Measurements from ENCODE around the gene MT1M.
"Not testable (repeated sequence)": the region's sequence is repeated elsewhere in the genome, so short reads cannot be mapped to it uniquely, and the experiment has no call there.

Gene MT1M

DNA sequence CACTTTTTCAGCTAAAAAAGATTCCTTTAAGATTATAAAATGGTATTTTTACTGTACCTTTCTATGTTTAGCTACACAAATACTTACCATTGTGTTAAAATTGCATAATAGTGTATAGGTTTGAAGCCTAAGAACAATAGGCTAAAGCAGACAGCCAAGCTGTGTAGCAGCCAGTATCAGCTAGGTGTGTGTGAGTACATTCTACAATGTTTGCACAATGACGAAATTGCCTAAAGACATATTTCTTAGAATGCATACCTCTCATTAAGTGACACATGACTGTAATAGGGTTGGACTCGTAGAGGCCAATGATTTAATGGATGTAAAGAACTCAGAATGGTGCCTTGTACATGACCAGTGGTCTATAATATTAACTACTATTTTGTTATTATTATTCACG, 17.4 kb downstream of the MT1M start:
- no peak for DNase-seq (ENCODE audit: low read depth in 3 of 3)

DNA sequence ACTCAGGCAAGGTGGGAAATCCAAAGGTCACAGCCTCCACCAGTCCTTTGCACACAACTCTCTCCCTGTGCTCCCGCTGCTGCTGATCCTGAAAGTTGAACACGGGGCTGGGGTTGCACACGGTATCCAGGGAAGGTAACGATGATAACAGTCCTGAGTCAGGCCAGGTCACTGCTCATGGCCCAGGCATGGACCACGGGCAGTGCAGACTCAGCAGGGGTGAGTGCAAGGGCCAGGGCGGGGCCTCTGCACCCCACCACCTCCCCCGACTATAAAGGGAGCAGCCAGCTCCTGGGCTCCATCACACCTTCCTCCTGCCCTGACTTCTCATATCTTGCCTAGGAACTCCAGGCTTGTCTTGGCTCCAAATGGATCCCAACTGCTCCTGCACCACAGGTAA, 19.1 kb downstream of the MT1M start, which contains the start of gene MT1B:
Gene MT1B (plus strand): TSS at position 301 of the 400 bp plus-strand sequence. CDS start 68 bp downstream, at position 369.
- no peak for DNase-seq (ENCODE audit: low read depth in 3 of 3)

DNA sequence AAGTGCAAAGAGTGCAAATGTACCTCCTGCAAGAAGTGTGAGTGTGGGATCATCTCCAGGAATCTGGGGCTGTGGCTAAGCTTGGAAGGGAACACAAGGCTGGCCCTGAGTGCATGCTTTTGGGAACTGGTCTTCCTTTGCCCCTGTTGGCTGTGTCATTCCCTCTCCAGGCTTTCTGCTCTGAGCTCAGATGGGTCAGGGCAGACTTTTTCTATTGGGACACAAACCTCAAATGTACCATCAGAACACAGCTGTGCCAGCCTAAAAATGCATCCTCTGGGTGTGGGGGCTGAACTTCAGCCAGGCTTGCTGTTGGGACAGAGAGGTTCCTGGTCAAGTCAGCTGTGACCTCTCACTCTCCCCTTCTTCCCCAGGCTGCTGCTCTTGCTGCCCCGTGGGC, 20.1 kb downstream of the MT1M start:
- no peak for DNase-seq (ENCODE audit: low read depth in 3 of 3)

DNA sequence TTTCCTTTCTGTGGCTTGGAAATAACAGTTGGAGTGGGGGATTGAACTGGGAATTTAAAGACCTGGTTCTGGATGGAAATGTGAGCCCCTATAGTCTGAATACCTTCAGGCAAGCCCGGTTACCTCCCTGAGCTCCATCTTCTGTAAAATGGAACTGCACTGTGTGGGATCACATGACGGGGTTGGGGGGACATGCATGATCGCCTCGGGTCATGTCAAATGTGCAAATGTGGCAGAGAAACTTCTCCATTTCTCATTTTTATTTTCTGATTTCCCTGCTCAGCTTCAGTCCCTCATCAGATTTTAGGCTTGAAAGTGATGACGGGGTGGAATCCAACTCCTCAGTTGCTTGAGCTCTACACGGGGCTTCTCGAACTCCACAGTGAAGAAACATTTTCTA, 20.8 kb downstream of the MT1M start:
- DNase-seq (ENCODE audit: low read depth in 3 of 3) = no peak

DNA sequence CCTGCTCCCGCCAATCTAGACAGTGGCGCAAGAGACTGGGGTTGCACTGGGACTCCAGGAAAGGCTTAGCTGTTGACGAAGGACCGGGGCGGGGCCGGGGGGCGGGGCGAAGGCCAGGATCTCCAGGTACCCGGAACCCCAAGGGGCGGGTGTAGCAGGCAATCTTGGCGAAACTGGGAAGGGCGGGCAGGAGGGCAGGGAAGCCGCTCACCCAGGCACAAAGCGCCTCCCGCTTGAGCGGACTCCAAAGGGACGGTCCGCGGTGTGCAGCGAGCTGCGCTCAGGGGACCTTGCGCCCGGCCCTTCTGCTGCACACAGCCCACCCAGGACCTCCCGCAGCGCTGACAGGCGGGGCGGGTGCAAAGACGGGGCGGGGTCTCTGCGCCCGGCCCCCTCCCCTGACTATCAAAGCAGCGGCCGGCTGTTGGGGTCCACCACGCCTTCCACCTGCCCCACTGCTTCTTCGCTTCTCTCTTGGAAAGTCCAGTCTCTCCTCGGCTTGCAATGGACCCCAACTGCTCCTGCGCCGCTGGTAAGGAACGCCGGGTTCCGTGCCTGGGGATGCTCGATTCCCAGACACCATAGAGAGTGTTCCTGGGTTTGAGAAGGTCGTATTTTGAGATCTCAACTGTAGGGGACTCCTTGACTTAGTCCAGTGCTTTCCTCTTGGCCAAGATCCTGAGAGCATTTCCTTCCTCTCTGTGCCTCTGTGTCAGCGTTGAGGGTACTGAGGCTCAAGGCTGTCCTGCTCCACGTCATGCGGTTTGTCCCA, 25.3 kb downstream of the MT1M start, which contains the start of gene MT1F:
Gene MT1F (plus strand): TSS at position 405 of the 772 bp plus-strand sequence. CDS start 100 bp downstream, at position 505.
- DNase-seq (ENCODE audit: low read depth in 3 of 3) = peak; percentile 50 to 81 (median 52)

DNA sequence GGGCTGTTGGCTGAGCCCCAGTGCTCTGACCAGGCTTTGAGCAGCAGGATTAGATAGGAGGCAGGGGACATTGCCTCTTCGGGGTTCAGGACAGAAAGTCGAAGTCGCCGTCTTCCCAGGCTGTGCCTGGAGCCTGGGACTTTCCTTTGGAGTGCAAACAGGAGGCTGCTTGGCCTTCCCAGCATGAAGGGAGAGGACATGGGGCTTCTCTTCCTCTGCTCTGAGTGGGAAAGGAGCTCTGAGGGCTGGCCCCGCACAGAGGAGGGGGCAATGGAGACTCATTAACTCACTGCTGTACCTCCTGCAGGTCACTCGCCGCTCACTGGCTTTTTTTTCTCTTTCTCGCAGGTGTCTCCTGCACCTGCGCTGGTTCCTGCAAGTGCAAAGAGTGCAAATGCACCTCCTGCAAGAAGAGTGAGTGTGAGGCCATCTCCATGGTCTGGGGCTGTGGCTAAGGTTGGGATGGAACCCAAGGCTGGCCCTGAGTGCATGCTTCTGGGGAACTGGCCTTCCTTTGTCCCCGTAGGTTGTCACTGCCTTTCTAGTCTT, 25.9 kb downstream of the MT1M start:
- no peak for DNase-seq (ENCODE audit: low read depth in 3 of 3)

DNA sequence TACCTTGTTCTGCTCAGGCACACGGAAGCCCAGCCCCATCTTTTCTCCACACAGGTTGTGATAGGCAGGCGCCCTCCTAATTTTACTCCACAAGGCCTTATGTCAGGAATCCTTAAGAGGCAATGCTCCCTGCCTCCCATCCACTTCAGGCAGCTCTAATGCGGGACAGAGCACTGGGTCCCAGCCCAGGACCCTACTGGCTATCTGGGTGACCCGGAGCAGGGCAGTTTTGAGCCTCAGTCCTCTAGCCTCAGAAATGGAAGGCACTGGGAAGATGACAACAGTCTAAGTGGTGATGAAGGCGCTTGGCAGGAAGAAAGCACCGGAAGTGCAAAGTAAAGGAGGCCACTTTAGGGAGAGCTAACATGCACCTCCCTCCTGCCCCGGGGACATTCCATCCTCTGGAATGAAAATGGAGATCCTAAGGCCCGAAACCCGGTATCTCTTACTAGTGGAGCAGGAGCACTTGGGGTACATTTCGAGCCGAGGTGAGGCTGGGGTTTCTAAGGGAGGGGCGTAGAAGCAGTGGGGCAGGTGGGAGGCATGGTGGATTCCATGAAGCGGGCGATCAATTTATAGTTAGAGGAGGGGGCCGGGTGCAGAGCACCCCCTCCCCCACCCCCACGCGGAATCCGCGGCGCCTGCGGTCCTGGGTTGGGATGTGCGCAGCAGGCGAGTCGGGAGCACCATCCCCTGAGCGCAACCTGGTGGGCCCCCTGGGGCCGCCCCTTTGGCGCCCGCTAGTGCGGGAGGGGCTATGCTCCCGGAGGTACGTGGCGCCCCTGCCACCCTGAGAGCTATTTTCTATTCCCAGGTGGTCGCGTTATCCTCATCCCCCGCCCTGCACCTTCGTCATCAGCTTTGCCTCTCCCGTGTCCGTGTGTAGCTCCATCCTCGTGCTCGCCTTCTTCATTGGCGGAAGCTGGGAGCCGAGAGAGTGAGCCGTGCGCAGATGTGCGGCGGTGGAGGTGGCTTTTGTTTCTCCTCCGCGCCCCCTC, 30.2 kb downstream of the MT1M start:
- peak in 1 of 3 experiments; percentile 41 for DNase-seq (ENCODE audit: low read depth in 3 of 3)

DNA sequence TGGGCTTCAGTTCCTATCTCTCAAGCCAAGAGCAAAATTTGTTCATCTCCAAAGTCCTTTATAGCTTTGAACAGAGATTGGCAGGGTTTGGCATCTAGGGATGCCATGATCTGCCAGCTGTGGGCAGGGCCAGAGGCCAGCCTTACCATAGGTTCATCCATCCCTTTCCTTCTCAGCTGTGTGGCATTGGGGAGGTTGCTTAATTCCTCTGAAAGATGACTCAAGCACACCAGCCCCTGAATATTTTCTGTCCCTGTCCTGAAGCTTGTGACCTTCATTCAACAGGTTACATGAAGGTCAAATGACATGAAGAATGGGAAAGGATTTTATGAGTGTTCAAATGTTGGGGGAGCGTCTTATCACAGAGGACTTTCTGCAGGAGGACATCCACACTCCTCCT, 32.0 kb downstream of the MT1M start:
- no peak for DNase-seq (ENCODE audit: low read depth in 3 of 3)

DNA sequence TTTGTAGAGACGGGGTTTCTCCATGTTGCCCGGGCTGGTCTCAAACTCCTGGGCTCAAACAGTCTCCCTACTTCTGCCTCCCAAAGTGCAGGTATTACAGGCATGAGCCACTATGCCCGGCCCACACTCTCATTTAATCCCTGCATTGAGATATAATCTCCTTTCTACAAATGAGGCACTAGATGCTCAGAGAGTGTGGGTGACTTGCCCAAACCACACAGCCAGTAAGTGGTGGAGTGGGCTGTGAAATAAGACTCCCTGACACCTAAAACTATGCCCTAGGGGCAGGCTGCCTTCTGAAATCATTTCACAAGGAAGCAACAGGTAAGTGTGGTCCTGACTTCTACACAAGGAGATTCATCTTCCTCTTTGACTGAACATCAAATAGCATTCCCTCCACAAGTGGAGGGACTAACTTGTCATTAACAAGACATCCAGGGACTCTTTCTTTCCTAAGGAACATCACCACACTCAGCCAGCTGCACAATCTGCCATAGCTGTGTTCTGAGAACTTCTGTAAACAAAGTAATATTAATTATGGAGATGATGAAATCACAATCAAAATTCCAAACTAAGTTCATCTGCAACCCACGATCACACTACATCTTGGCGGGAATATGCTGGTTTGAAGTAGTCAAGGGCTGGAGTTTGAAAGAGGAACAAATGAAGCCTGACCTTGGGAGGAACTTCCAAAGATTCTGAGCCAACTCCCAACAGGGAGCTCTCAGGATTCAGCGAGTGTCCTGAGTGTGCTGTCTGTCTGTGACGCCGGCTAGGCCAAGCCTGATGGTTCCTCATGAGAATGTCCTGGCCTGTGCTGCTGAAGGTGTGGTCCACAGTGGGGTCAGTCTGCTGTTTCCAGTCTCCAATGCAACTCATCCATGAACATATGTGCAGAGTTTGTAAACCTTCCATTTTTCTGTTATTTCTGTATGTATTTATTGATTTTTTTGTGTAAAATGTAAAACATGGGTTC, 33.1 kb downstream of the MT1M start:
- DNase-seq (ENCODE audit: low read depth in 3 of 3) = not testable (repeated sequence)

DNA sequence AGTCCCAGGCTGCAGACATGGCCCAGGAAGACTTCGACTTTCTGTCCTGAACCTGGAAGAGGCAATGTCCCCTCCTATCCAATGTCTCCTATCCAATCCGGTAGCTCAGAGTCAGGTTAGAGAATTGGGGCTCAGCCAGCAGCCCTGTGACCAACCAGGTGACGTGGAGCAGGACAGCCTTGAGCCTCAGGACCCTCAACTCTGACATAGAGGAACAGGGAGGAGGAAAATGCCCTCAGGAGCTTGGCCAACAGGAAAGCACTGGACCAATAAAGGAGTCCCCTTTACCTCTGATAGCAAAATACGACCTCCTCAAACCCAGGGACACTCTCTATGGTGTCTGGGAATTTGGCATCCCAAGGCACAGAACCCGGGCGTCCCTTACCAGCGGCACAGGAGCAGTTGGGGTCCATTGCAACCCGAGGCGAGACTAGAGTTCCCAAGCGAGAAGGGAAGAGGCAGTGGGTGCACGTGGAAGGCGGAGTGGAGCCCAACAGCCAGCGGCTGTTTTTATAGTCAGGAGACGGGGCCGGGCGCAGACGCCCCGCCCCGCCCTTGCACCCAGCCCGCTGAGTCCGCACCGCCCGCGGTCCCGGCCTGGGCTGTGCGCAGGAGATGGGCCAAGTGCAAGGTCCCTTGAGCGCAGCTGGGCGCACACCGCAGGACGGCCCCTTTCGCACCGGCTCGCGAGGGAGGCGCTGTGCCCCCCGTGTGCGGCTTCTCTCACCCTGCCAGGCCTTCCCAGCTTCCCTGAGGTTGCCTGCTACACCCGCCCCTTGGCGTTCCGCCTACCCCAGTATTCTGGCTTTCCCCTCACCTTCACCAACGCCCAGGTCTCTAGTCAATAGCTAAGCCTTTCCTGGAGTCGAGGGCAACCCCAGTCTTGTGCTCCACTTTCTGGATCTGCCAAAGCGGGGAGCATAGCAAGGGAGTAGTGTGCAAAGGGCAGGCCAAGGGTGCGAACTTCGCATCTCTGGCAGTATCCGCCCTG, 35.4 kb downstream of the MT1M start, which contains the start of gene MT1G:
Gene MT1G (minus strand): TSS at position 485 of the 991 bp plus-strand sequence. CDS start 72 bp downstream, at position 413.
- peak in 1 of 3 experiments; percentile 29 for DNase-seq (ENCODE audit: low read depth in 3 of 3)

DNA sequence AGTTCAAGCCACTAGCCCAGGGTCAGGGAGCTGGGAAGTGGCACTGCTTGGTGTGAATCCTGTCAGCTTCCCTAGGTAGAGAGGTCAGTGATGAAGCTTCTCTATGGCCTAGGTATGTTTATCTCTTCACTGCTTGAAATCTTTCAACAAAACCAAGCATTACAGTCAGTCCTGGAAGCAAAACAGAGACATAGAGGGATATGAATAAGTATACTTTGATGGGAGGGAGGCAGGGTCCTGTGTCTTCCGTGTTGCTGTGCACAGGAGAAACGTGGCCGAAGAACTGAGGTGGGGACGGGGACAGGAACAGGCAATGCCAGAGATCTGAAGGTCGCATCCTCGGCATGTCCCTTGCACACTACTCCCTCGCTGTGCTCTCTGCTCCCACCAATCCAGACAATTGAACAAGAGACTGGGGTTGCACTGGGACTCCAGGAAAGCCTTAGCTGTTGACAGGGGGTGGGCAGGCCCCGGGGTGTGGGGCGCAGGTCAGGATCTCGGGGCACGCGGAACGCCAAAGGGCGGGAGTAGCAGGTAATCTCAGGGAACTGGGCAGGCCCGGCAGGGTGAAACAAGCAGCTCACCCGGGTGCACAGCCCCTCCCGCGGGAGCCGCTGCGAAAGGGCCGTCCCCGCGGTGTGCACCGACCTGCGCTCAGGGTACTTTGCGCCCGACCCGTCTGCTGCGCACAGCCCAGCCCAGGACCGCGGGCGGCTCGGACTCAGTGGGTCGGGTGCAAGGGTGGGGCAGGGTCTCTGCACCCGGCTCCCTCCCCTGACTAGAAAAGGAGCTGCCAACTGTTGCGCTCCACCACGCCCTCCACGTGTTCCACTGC, 36.8 kb downstream of the MT1M start, which contains the start of gene MT1H:
Gene MT1H (plus strand): TSS at position 810 of the 835 bp plus-strand sequence. CDS start 71 bp downstream, outside the sequence.
- no peak for DNase-seq (ENCODE audit: low read depth in 3 of 3)

DNA sequence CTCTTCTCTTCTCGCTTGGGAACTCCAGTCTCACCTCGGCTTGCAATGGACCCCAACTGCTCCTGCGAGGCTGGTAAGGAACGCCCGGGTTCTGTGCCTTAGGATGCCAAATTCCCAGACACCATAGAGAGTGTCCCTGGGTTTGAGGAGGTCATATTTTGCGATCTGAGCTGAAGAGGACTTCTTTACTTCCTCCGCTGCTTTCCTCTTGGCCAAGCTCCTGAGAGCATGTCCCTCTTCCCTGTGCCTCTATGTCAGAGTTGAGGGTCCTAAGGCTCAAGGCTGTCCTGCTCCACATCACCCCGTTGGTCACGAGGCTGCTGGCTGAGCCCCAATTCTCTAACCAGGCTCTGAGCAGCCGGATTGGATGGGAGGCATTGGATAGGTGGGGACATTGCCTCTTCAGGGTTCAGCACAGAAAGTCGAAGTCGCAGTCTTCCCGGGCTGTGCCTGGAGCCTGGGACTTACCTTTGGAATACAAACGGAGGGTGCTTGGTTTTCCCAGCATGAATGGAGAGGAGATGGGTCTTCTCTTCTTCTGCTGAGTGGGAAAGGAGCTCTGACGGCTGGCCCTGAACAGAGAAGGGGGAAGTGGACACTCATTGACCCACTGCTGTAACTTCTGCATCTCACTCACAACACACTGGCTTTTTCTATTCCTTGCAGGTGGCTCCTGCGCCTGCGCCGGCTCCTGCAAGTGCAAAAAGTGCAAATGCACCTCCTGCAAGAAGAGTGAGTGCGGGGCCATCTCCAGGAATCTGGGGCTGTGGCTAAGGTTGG, 37.6 kb downstream of the MT1M start:
- DNase-seq (ENCODE audit: low read depth in 3 of 3) = no peak

DNA sequence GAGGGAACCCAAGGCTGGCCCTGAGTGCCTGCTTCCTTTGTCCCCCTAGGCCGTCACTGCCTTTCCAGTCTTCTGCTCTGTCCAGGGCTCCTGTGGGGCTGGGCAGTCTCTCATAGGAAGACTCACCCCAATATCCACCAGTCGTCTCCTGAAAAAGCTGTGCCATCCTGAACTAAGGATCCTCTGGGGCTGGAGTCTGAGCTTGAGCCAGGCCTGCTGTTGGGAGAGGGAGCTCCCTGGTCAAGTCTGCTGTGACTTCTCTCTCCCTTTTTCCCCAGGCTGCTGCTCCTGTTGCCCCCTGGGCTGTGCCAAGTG, 38.1 kb downstream of the MT1M start:
- no peak for DNase-seq (ENCODE audit: low read depth in 3 of 3)

DNA sequence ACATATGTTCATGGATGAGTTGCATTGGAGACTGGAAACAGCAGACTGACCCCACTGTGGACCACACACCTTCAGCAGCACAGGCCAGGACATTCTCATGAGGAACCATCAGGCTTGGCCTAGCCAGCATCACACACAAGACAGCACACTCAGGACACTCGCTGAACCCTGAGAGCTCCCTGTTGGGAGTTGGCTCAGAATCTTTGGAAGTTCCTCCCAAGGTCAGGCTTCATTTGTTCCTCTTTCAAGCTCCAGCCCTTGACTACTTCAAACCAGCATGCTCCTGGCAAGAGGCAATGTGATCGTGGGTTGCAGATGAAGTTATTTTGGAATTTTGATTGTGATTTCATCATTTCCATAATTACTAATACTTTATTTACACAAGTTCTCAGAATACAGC, 39.2 kb downstream of the MT1M start:
- not testable (repeated sequence) for DNase-seq (ENCODE audit: low read depth in 3 of 3)

DNA sequence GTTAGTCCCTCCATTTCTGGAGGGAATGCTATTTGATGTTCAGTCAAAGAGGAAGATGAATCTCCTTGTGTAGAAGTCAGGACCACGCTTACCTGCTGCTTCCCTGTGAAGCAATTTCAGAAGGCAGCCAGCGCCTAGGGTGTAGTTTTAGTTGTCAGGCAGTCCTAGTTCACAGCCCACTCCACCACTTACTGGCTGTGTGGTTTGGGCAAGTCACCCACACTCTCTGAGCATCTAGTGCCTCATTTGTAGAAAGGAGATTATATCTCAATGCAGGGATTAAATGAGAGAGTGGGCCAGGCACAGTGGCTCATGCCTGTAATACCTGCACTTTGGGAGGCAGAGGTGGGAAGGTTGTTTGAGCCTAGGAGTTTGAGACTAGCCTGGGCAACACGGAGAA, 39.7 kb downstream of the MT1M start:
- DNase-seq (ENCODE audit: low read depth in 3 of 3) = not testable (repeated sequence)

DNA sequence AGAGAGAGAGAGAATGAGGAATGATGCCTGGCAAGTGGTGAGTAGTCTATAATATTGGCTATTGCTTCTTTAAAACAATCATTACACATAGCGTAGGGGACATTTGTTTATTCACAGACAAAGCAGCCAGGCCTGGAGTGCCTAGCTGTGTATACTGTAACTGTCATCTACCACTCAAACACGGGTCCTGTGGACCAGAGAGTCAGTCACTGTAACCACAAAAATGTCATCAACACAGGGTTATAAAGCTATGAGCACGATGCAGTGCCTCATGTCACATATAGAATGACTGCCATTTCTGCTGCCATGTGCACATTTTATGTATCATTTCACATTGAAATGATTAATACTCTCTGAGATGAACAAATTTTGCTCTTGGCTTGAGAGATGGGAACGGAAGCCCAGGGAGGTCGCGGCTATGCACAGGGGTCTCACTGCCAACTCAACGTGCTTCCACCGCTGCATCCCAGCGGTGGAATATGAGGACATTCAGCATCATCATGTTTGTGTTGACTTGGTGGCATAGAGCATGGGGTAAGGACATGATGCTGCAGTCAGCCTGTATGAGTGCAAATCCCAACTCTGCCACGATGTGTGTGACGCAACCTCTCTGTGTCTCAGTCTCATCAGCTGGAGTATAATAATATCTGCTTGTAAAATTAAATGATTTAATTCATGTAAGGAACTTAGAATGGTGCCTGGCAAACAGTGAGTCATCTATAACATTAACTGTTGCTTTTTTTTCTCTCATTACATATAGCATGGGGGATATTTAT, 40.5 kb downstream of the MT1M start:
- DNase-seq (ENCODE audit: low read depth in 3 of 3) = no peak

DNA sequence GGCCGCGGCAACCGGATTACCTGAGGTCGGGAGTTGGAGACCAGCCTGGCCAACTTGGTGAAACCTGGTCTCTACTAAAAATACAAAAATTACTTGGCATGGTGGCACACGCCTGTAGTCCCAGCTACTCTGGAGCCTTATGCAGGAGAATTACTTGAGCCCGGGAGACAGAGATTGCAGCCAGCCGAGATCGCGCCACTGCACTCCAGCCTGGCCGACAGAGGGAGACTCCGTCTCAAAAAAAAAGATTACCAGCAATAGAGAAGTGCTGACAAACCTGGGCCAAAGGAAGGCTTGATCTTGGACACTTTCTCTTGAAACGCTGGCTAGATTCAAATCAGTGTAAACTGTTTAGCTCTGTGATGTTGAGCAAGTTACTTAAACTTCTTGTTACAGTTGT, 41.5 kb downstream of the MT1M start:
- no peak for DNase-seq (ENCODE audit: low read depth in 3 of 3)

Data from stimulated activated CD4-positive, alpha-beta T cell treated with anti-CD3 and anti-CD28 coated beads, TNF-alpha, amount 100 ng/mL, for 24 hours (primary cell).